Smooth muscle cell of the brain vasculature (primary cell): ENCODE measurements around the gene TCERG1L.

Experiments
- DNase-seq: peaks from one replicate; pipeline ENCODE4 v3.0.0-alpha.2; 2012; ENCODE audit warnings: low read depth, low spot score

The TCERG1L gene

GRCh38 chr10:131230166-131230565 lies 81.4 kb downstream of the TCERG1L start:
- no peak for DNase-seq

DNA sequence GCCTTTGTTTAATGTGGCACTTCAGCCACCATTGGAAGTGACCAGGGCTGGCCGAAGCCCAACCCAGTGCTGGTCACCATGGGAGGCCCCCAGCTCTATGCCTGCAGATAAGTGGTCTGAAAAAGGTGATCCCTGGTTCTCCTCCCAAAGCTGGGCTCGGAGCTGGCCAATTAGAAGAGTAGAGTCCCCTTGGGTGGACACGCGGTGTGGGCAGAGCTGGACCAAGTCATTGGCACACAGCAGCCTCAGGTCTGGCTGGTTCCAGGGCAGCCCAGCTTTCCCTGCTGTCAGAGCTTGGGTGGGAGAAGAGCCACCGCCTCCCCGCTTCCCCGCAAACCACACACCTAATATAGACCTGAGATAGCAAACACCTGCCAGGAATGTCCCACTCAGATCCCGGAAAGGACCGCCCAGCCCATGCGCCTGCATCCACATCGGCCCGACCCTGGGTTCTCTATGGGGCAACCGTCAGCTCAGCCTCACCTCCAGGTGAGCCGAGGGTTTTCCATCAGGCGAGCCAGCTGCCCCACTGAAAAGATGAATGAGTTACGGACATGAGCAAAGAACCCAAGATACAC lies 84.3 kb downstream of the TCERG1L start:
- no peak for DNase-seq

- DNase-seq: no peak
Observed at GRCh38 chr10:131226446-131227162, 84.9 kb downstream of the TCERG1L start.

- no peak for DNase-seq
Observed at GRCh38 chr10:131224106-131224505, 87.4 kb downstream of the TCERG1L start.

DNA sequence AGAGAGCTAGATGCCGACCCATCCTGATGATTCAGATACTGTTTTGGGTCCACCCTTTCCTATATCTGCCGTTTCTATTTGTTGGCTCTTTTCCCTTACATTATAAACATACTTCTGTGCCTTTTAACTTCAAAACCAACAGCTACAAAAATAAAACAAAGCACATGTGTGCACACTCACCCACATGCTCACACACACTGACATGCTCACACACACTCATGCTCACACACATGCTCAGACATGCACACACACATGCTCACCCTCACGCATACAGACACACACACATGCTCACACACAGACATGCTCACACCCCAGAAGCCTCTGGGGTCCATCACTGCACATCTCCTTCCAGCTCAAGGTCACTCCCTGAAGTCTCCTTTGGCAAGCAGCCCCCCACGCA lies 88.1 kb downstream of the TCERG1L start:
- no peak for DNase-seq

GRCh38 chr10:131222986-131223385 lies 88.5 kb downstream of the TCERG1L start:
- DNase-seq: no peak

GRCh38 chr10:131221632-131222277 lies 89.8 kb downstream of the TCERG1L start:
- DNase-seq: no peak

DNA sequence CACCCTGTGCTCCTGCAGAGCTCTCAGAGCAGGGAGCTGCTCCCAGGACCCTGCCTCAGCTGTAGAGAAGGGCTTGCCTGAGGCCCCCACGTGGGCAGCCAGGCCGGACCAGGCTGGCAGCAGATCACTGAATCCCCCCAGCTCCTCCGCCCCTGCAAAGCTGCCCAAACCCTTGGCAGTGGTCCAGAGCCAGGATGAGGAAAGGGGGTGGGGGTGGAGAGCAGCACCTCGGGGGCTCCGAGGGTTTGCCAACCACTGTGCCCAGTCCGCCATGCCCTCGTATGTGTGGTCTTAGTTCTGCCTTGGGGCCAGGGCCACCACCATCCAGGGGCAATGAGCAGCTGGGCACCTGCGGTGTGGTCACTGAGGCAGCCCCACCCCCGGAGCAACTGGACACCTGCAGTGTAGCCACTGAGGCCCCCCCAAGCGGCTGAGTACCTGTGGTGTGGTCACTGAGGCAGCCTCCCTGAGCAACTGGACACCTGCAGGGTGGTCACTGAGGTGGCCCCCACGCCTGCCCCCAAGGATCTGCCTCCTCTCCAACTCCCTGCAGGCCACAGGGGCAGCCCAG lies 90.8 kb downstream of the TCERG1L start:
- no peak for DNase-seq

DNA sequence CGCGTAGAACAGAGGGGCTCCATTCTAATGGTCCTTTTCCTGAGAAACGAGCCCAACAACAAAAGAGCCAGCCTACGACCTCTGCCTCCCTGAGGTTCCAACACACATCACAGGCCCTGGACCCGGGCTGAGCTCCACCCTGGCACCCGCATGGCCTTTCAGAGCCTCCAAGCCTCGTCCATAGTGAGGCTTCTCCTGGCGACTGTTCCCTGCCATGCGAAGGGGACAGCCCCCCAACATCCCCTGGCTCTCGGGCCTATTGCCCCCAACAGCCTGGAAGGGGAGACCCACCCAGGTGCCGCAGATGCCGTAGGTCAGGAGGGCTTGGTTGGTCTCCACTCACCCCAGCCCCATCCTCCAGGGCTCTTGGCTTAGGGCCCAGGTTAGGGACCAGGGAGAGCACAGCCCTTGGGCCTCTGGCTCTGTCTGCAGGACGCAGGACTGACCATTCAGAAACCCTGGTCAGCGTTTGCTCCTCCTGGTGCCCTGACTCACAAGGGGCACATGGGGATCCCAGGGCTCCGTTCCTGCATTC lies 91.5 kb downstream of the TCERG1L start:
- DNase-seq: no peak

DNA sequence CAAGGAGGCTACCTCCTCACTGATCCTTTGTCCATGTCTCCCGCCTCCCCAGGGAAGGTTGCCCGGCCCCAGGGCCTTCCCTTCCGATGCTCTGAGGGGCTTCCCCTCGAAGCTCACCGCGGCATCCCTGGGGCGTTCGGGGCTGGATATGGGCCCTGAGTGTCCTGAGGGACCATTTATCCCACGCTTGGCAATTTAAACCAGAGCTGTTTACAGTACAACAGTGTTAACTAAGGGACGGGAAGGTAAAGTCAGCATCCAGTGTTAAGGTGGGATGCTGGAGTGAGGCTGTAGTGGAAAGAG lies 92.0 kb downstream of the TCERG1L start:
- no peak for DNase-seq

- DNase-seq: no peak
Observed at GRCh38 chr10:131218811-131219583, 92.5 kb downstream of the TCERG1L start.

DNA sequence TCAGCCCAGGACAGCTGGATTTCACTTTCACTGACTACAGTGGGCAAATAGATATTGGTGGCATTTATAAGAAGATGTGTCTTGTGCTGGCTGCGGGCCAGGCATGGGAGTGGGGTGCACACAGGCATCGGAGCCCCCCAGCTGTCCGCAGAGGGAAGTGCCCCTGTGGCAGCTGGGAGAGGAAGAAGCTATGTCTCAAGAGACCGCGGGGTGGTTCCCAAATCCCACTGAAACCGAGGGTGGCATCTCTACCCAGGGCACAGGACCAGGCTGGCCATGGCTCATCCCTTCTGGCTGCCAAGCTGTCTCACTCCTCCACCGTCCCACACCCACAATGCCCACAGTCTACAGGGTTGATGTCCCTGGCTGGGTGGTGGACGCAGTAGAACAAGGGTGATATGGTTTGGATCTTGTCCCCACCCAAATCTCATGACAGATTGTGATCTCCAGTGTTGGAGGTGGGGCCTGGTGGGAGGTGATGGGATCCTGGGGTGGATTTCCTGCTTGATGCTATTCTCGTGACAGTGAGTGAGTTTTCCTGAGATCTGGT lies 94.8 kb downstream of the TCERG1L start:
- no peak for DNase-seq

GRCh38 chr10:131215776-131216175 lies 95.7 kb downstream of the TCERG1L start:
- no peak for DNase-seq

- DNase-seq: no peak
Observed at GRCh38 chr10:131214521-131215244, 96.8 kb downstream of the TCERG1L start.

- DNase-seq: no peak
Observed at GRCh38 chr10:131213741-131214505, 97.6 kb downstream of the TCERG1L start.

DNA sequence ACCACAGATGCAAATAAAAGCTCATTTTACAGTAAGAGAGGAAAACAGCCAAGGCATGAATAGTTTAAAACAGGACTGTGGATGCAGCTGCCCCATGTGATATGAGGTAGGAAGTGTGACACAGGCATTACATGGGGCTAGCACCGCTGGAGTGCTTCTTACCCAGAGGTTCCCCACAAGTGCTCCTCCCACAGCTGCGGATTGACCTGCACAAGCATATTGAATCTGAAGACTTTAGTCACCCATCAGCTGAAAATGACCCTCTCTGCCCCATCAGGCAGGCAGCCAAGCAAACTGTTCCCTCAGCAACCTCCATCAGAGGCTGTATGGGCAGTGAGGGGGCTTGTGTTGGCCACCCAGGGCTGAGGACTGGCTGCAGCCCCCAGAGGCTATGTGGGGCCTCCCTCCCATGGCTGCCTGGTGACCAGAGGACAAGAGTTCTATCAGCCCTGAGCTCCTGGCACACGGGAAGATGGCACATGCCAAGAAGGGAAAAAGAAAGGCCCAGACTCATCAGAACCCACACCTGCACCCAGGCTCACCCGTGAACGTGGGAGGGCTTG lies 98.7 kb downstream of the TCERG1L start:
- DNase-seq: no peak

- no peak for DNase-seq
Observed at GRCh38 chr10:131211965-131212619, 99.4 kb downstream of the TCERG1L start.

DNA sequence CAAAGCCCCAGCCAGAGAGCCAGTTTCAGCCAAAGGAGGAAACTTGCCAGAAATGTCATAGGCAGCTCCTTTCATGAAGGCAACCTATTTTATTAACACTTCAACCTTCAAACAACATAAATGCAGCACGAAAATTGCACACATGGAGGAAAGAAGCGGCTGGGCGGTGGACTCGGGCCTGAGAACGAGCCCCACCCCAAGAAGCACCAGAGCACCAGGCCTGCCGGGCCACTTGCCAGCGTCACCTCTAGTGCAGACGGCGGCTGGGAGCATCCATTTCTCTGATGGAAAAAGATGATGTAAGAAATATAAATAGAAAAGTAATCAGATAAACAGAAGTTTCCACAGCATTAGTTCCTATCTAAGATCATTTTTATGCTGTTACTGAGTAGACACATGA lies 100.0 kb downstream of the TCERG1L start:
- no peak for DNase-seq

- DNase-seq: no peak
Observed at GRCh38 chr10:131211146-131211545, 100.4 kb downstream of the TCERG1L start.
